SIG-M5 treated with dmso at 0.1 percent for 504 hours (cell line): ENCODE data around the gene NPDC1.
"Not testable (repeated sequence)": the region's sequence is repeated elsewhere in the genome, so short reads cannot be mapped to it uniquely, and the experiment has no call there.

ENCODE experiments used
- DNase-seq: peaks from one replicate; lab custom pipeline; 2025; ENCODE audit not compliant: unreplicated experiment; lab: John Stamatoyannopoulos, UW

The NPDC1 gene

GRCh38 chr9:137014166-137014565, 31.8 kb downstream of the NPDC1 start:
- no peak for DNase-seq

- no peak for DNase-seq
Measured at GRCh38 chr9:137013571-137013940, 32.4 kb downstream of the NPDC1 start.

- no peak for DNase-seq
Measured at GRCh38 chr9:137012694-137013570, 33.0 kb downstream of the NPDC1 start.

- no peak for DNase-seq
Measured at GRCh38 chr9:137011907-137012675, 33.9 kb downstream of the NPDC1 start.

- no peak for DNase-seq
Measured at GRCh38 chr9:137011156-137011555, 34.8 kb downstream of the NPDC1 start.

GRCh38 chr9:137009938-137010732, 35.8 kb downstream of the NPDC1 start:
- no peak for DNase-seq

- DNase-seq = no peak
Measured at GRCh38 chr9:137009217-137009616, 36.8 kb downstream of the NPDC1 start.

GRCh38 chr9:137008312-137008711, 37.7 kb downstream of the NPDC1 start:
- no peak for DNase-seq

- DNase-seq = no peak
Measured at GRCh38 chr9:137007816-137008270, 38.1 kb downstream of the NPDC1 start.

GRCh38 chr9:137007108-137007815, 38.7 kb downstream of the NPDC1 start:
- no peak for DNase-seq

- DNase-seq = no peak
Measured at GRCh38 chr9:137006116-137007003, 39.6 kb downstream of the NPDC1 start.

- not testable (repeated sequence) for DNase-seq
Measured at GRCh38 chr9:137004285-137004684, 41.7 kb downstream of the NPDC1 start.

GRCh38 chr9:137002646-137003041, 43.3 kb downstream of the NPDC1 start:
- DNase-seq = no peak

- DNase-seq = no peak
Measured at GRCh38 chr9:137001857-137002645, 43.9 kb downstream of the NPDC1 start.

GRCh38 chr9:137000177-137000930, 45.6 kb downstream of the NPDC1 start:
- DNase-seq = peak; percentile 89

- no peak for DNase-seq
Measured at GRCh38 chr9:136997830-136998234, 48.1 kb downstream of the NPDC1 start.

GRCh38 chr9:136997371-136997770, 48.6 kb downstream of the NPDC1 start:
- no peak for DNase-seq
